GM12864 (cell line): ENCODE data around the gene IFI30.

ENCODE experiments used
- DNase-seq: peaks from one replicate; pipeline ENCODE4 v3.0.0-alpha.2; 2011; ENCODE audit warnings: low read depth
- H3K4me3 ChIP-seq: 2 replicates; pipeline ENCODE4 v1.5.1; 2011; ENCODE audit warnings: mild to moderate bottlenecking, low read depth, low read length, control low read depth
- TF ChIP-seq, protein P1 (sequence below): IDR thresholded peaks from 2 replicates; pipeline ENCODE4 v1.5.1; 2011; ENCODE audit warnings: low read depth, mild to moderate bottlenecking, moderate library complexity, low read length, control low read depth, inconsistent platforms; ENCODE audit errors: missing control alignments

IFI30 gene

DNA sequence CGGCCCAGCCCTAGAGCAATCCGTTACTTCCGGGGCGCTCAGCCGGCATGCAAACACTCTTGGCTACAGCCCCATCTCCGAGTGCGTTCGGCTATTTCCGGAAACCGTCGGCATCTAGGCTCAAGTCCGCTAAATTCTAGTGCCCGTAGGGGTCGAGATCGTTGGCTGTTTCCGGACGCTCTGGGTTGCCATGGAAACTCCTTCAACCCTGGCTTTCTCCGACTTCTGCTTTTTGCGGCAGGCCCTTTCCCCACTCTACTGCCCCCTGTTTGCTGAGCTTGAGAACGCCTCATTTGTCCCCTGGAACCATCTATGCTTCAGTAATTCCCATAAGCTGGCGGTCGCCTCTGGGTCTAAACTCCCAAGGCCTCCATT, 21.2 kb upstream of the IFI30 start:
- peak overlapping the region; percentile 62 for H3K4me3 ChIP-seq
- peak; percentile 100 for DNase-seq
- TF ChIP-seq, protein P1, sequence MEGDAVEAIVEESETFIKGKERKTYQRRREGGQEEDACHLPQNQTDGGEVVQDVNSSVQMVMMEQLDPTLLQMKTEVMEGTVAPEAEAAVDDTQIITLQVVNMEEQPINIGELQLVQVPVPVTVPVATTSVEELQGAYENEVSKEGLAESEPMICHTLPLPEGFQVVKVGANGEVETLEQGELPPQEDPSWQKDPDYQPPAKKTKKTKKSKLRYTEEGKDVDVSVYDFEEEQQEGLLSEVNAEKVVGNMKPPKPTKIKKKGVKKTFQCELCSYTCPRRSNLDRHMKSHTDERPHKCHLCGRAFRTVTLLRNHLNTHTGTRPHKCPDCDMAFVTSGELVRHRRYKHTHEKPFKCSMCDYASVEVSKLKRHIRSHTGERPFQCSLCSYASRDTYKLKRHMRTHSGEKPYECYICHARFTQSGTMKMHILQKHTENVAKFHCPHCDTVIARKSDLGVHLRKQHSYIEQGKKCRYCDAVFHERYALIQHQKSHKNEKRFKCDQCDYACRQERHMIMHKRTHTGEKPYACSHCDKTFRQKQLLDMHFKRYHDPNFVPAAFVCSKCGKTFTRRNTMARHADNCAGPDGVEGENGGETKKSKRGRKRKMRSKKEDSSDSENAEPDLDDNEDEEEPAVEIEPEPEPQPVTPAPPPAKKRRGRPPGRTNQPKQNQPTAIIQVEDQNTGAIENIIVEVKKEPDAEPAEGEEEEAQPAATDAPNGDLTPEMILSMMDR, result peak; percentile 81

DNA sequence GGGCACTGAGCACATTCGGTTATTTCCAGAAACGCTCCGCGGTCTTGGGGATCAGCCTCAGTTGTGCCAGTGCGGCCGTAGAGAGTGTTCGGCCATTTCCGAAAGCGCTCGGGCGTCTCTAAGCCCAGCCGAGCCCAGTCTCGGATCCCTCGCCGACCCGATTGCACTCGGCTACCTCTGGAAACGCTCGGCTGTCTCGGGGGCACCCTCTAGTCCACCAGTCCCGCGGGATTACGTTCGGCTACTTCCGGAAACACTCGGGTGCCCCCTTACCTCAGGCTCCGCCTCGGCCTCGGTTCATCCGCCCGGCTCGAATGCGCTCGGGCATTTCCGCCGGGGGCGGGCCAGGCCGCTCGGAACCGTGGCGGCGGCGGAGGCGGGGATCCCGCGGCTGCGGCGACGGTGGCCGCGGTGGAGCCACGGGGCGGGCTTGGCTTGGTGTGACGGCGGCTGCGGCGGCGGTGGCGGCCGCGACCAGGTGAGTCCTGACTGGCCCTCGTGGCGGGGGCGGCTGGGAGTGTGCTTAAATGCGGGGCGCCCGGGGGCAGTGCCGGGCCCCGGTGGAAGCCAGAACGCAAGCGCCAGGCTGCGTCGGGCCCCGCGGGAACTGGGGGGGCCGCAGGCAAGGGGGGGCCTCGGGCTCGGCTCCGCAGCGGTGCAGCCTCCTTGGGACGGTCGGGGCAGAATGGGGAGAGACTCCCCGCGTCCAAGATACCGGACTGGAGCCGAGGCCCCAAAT, 20.6 kb upstream of the IFI30 start, which contains the start of gene PIK3R2:
Gene PIK3R2, plus strand, starts transcription at position 347 of the 739 bp plus-strand sequence. CDS start 2,717 bp downstream, outside the sequence.
- H3K4me3 ChIP-seq, result peak within 1 kb of the TSS; percentile 84
- peak; percentile 95 for DNase-seq
- TF ChIP-seq, protein P1, result no peak

DNA sequence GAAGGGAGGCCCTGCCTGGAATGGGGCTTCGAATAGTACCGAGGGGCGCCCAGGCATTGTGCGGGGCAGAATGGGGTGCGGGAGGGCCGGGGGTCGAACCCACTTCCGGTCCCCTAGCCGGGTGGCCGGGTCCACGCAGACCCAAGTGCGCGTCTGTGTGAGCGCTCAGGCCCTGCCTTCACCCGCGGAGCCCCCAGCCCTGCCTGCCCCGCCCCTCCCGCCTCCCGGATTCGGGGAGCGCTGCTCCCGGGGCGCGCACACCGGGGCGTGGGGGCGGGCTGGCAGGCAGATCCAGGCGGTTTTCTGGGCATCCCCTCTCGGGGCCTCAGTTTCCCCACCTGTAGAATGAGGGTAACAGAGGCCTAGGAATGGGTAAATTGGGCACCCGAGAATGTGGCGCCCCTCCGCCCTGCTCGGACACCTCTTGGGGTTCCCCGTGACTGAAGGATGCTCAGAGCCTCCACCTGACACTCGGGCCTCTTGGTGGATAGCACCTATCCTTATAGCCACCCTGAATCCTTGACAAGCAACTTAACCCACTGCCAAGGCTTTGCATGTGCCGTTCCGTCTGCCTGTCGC, 20.0 kb upstream of the IFI30 start:
- TF ChIP-seq, protein P1, result no peak
- DNase-seq, result no peak
- H3K4me3 ChIP-seq, result peak overlapping the region; percentile 84

DNA sequence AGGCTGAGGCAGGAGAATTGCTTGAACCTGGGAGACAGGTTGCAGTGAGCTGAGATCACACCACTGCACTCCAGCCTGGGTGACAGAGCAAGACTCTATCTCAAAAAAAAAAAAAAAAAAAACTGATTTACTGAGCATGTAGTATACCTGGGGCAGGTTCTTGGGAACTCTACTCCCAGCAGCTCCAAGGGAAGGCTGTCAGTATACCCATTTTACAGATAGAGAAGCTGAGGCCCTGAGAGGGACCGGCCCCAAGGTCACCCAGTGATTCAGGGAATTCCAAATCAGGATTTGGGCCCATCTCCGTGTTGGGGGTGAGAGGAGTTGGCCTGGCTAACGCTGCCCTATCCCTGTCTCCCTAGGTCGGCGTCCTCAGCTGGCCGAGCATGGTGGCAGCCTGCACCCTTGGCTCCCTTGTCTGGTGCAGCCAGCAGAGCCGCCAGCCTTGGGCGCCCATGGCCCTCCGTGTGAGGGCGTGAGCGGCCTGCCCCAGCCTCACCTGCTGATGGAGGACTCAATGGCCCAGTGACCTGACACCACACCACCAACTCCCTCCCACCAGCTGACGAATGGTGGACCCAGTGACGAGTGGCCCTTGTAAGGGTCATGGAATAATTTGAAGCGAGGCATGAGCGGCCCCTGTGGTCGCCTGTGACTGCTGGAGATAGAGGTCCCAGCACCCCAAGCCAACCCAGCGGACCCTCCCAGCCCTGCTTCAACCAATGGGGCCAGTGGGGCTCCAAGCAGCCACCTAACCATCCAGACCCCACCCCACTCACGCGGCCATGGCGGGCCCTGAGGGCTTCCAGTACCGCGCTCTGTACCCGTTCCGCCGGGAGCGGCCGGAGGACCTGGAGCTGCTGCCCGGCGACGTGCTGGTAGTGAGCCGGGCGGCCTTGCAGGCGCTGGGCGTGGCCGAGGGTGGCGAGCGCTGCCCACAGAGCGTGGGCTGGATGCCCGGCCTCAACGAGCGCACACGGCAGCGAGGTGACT, 18.2 kb upstream of the IFI30 start:
- DNase-seq, result no peak
- no peak overlapping the region for H3K4me3 ChIP-seq
- TF ChIP-seq, protein P1, result no peak

DNA sequence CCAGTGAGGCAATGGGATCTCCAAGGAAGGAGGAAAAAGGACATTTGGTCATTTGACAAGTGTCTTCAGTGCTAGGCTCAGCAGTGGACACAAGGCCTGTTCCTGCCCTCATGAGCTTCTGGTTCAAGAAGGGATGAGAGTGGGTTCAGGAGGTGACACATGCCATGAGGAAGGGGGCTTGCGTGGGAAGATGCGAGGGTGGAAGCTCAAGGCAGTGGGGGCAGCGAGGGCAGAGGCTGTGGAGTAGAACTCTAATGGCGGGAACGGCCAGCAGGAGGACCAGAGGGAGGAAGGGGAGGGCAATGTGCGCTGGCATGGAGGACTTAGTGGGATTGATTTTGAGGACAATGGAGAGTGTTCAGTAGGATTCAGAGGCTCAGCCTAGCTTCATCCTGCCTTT, 17.3 kb upstream of the IFI30 start:
- no peak for DNase-seq
- H3K4me3 ChIP-seq, result no peak overlapping the region
- TF ChIP-seq, protein P1, result no peak

DNA sequence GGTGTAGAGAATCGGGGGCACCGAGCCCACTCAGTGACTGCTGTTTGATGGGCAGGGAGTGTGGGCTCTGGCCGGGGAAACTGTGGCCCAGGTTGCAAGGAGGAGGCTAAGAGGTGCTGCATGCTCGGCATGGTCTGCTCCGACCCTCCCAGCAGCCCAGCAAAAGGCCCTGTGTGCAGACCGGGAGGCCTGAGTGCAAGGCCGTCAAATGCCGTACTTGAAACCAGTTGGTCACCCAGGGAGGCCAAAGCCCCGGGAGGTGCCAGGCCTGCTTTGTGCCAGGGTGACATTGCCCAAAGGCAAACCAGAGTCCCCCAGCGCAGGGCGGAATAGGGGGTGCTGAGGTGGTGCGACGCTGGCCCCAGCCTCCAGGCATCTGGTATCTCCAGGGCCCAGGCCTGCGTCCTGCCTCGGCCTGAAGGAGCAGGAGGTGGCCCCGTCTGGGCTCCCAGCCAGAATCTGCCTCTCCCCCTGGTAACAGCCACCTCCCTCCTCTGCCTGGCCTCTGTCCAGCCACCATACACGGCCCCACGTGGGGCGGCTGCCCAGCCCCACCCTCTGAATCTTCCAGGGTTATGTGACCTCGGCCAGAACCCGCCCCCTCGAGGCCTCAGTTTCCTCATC, 16.7 kb upstream of the IFI30 start:
- no peak for DNase-seq
- TF ChIP-seq, protein P1, result no peak
- H3K4me3 ChIP-seq, result no peak overlapping the region
